C4-2B (cell line): ENCODE results near the gene SLC44A1.

Experiments used
- CTCF ChIP-seq: fragments of 450-650 bp; conservative IDR thresholded peaks from 2 replicates; pipeline ENCODE4 v1.5.1; 2017; ENCODE audit warnings: mild to moderate bottlenecking
- ZFX ChIP-seq: fragments of 450-650 bp; IDR thresholded peaks from 2 replicates; pipeline ENCODE4 v1.6.1; 2017

GRCh38 chr9:105363837-105364236, 119.4 kb downstream of the SLC44A1 start:
- no peak for TF ChIP-seq CTCF
- no peak for TF ChIP-seq ZFX
